Transverse colon (tissue), 4 donors: Measurements from ENCODE around the gene PCBP3. TPM values are rescaled to one million over a fixed set of nuclear protein-coding genes. Genes with fewer than 3 reads are reported as not detected.
A peak's percentile ranks its signal among the peaks of the same experiment; 100 is the strongest.
"Not testable (repeated sequence)": the region's sequence is repeated elsewhere in the genome, so short reads cannot be mapped to it uniquely, and the experiment has no call there.

ENCODE experiments used
- DNase-seq: peaks from one replicate; pipeline ENCODE4 v3.0.0-alpha.2; 2019
- H3K27ac ChIP-seq, 4 donors: fragments of 200-600 bp; sonication (generic); 2 replicates each; pipeline ENCODE4 v1.5.1; 2016 to 2018; ENCODE audit warnings: inconsistent platforms in 4 of 4
- H3K27me3 ChIP-seq: fragments of 200-600 bp; sonication (generic); 2 replicates; pipeline ENCODE4 v1.5.1; 2017; ENCODE audit warnings: inconsistent platforms
- H3K36me3 ChIP-seq, 4 donors: fragments of 200-600 bp; sonication (generic); 2 replicates each; pipeline ENCODE4 v1.5.1; 2017 to 2019; ENCODE audit warnings: inconsistent platforms in 4 of 4
- H3K4me1 ChIP-seq, 4 donors: fragments of 200-600 bp; sonication (generic); 2 replicates each; pipeline ENCODE4 v1.5.1; 2017 to 2020; ENCODE audit warnings: inconsistent platforms in 4 of 4
- H3K4me3 ChIP-seq, 4 donors: fragments of 200-600 bp; sonication (generic); 1 replicate in 1 of 4; 2 replicates in 3 of 4; pipeline versions ENCODE4 v1.5.1 to v1.6.1; 2017 to 2019; ENCODE audit warnings: inconsistent platforms in 4 of 4
- H3K9me3 ChIP-seq, 2 donors: fragments of 200-600 bp; sonication (generic); 2 replicates each; pipeline ENCODE4 v1.5.1; 2017 to 2019; ENCODE audit warnings: inconsistent platforms in 2 of 2
- EP300 ChIP-seq: sonication (generic); formaldehyde crosslinking; IDR thresholded peaks from one replicate; pipeline ENCODE4 v1.6.1; 2017; ENCODE audit warnings: antibody characterized with exemption, low read depth
- POLR2A ChIP-seq: fragments of 450-650 bp; IDR thresholded peaks from one replicate; pipeline ENCODE4 v1.6.1; 2016; ENCODE audit warnings: antibody characterized with exemption, mild to moderate bottlenecking, moderate library complexity
- POLR2AphosphoS5 ChIP-seq, 3 donors: sonication (generic); formaldehyde crosslinking; IDR thresholded peaks; one replicate each; pipeline ENCODE4 v1.6.1; 2016; ENCODE audit warnings: antibody characterized with exemption in 3 of 3
- WGBS, 2 donors: methylation state at CpG; one replicate each; pipeline ENCODE4 v1.1.5; 2018; ENCODE audit warnings: low coverage in 1 of 2; 5-methylcytosine and 5-hydroxymethylcytosine counted together
- in situ Hi-C, 4 donors: fragments of 200-750 bp; cut with MboI; loops; one replicate each; pipeline versions ENCODE4 v1.15.0 to v1.15.1; 2017; ENCODE audit warnings: low sequenced_read_pairs in 3 of 4, low pct_ligation_motif_present in 1 of 4, low pct_unique_long_range_greater_than_20kb in 1 of 4
- intact Hi-C: fragments of 100-400 bp; cut with DNase I; formaldehyde crosslinking; loops from one replicate; pipeline ENCODE4 v1.15.1; 2023; ENCODE audit warnings: low total_unique reads
- total RNA-seq, 4 donors: library from RNA; depleted of rRNA; stranded (reverse); fragments of >200 nt; gene quantifications; one replicate each; pipeline ENCODE4 v1.1.0, GENCODE V29; 2016
- TF ChIP-seq, protein P1 (sequence below), 5 experiments: fragments of 200-600 bp in 3 of 5; fragments of 450-650 bp in 2 of 5; sonication (generic) in 3 of 5; IDR thresholded peaks; 1 replicate in 2 of 5; 2 replicates in 3 of 5; pipeline ENCODE4 v1.5.1; 2016 to 2017; ENCODE audit warnings: antibody characterized with exemption in 5 of 5, inconsistent platforms in 3 of 5, mild to moderate bottlenecking in 2 of 5, moderate library complexity in 1 of 5

PCBP3 gene
- total RNA-seq, 4 donors from 2014 or later: 0.80 to 7.8 (median 5.3) TPM

DNA sequence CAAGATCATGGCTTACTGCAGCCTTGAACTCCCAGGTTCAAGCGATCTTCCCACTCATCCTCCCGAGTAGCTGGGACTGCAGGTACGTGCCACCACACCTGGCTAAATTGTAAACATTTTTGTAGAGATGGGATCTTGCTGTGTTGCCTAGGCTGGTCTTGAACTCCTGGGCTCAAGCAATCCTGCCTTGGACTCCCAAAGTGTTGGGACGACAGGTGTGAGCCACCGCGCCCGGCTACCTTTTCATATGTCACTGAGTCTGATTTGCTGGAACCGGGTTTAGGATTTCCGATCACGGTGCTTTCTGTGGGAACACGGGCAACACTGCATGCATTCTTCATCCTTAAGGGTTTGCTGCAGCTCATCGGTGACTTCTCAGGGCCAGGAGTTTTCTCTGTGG lies 32.2 kb upstream of the PCBP3 start:
- 83 to 88% methylated on average over 2 to 12 of the region's 12 CpGs for WGBS, 2 donors
- Histone ChIP-seq H3K27ac (no peak overlapping the region), H3K36me3 (no peaks in the 10 kb centered on the region), H3K27me3 (peaks cover 6% of the 10 kb centered on the region), H3K9me3 (no peaks in the 10 kb centered on the region), H3K4me3 (no peak overlapping the region), H3K4me1 (no peaks in the 10 kb centered on the region)
- intact Hi-C loops (no loop called here), in situ Hi-C loops (no loop called here)
- DNase-seq: no peak
- TF ChIP-seq EP300: no peak
- TF ChIP-seq, protein P1, sequence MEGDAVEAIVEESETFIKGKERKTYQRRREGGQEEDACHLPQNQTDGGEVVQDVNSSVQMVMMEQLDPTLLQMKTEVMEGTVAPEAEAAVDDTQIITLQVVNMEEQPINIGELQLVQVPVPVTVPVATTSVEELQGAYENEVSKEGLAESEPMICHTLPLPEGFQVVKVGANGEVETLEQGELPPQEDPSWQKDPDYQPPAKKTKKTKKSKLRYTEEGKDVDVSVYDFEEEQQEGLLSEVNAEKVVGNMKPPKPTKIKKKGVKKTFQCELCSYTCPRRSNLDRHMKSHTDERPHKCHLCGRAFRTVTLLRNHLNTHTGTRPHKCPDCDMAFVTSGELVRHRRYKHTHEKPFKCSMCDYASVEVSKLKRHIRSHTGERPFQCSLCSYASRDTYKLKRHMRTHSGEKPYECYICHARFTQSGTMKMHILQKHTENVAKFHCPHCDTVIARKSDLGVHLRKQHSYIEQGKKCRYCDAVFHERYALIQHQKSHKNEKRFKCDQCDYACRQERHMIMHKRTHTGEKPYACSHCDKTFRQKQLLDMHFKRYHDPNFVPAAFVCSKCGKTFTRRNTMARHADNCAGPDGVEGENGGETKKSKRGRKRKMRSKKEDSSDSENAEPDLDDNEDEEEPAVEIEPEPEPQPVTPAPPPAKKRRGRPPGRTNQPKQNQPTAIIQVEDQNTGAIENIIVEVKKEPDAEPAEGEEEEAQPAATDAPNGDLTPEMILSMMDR (IDR thresholded peaks at IDR 0.05): no peak
- TF ChIP-seq POLR2A: no peak
- no peak for TF ChIP-seq POLR2AphosphoS5 (IDR thresholded peaks at IDR 0.05)

DNA sequence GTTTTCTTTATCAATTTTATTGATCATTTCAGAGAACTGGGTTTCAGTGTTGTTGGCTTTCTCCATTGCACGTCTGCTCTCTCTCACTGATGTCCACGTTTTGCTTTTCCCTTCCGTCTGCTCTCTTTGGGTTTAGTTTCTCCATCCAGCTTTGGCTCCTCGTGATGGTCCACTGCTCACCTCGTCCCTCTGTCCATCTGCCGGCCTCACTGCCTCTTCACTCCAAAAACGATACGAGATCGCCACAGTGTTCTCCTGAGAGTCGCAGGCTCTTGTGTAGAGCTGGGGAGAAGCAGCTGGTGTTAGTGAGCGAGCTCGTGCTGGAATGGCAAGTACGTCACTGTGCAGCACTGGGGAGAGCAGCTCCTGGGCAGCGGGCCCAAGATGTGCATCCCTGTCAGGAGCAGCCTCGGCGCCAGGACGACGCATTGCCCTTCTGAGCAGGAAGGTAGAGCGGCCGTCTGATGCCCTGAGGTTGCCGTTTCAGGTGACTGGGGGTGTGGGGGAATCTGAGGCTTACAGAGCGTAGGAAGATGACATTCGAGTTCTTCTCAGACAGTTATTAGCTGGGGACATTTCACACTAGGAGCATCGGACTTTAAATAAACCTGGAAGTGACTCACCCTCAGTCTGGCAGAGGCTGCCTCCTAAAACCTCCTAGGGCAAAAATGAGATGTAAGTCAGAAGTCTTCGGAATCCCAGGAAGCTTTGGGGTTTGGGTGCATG lies 31.4 kb upstream of the PCBP3 start:
- in situ Hi-C loops: no loop called here
- Histone ChIP-seq H3K9me3 (no peaks in the 10 kb centered on the region), H3K27ac (no peak overlapping the region), H3K27me3 (peaks cover 14% of the 10 kb centered on the region), H3K36me3 (no peaks in the 10 kb centered on the region), H3K4me1 (no peaks in the 10 kb centered on the region), H3K4me3 (no peak overlapping the region)
- peak; percentile 26 for DNase-seq
- TF ChIP-seq EP300: no peak
- TF ChIP-seq POLR2AphosphoS5 (IDR thresholded peaks at IDR 0.05): no peak
- no peak for TF ChIP-seq POLR2A
- TF ChIP-seq, protein P1 (IDR thresholded peaks at IDR 0.05): no peak
- intact Hi-C loops: no loop called here
- 63 to 76% methylated on average over 4 to 25 of the region's 25 CpGs for WGBS, 2 donors

DNA sequence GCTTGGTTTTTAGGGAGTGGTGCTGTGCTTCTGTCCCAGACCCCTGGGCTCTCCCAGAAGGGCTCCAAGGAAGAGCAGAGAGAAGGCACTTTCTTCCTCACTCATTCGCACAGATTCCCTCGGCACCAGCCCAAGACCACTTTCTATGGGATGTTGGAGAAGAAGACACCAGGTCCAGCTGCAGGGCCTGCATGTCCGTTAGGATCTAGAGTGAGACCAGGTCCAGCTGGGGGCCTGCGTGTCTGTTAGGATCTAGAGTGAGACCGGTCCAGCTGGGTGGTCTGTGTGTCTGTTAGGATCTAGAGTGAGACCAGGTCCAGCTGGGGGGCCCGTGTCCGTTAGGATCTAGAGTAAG lies 30.9 kb upstream of the PCBP3 start:
- H3K27ac ChIP-seq, in situ Hi-C loops, DNase-seq, H3K9me3 ChIP-seq, H3K4me1 ChIP-seq, H3K36me3 ChIP-seq, H3K4me3 ChIP-seq, intact Hi-C loops: not testable (repeated sequence)
- WGBS, 2 donors: 85% methylated on average over 5 of the region's 7 CpGs; no CpG with 5 or more reads in 1 of the 2 donors
- H3K27me3 ChIP-seq: peaks cover 16% of the 10 kb centered on the region

DNA sequence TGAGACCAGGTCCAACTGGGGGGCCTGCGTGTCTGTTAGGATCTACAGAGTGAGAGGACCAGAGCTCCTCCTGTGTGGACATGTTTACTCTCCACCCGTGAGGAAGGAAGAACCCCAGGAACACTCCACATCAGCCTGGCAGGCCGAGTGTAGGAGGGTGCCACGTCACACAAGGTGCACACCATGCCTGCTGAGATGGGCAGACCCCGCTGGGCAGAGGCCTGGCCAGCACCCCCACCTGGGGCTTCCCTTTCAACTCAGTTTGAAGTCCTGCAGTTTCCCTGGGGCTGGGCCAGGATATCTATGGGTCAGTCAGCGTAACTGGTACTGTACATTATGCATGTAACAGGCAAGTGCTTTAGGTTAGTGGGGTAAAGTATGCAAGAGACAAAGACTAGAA lies 30.1 kb upstream of the PCBP3 start:
- no peaks in the 10 kb centered on the region for H3K9me3 ChIP-seq
- H3K4me1 ChIP-seq: no peaks in the 10 kb centered on the region
- intact Hi-C loops (no loop called here), in situ Hi-C loops (no loop called here)
- no peaks in the 10 kb centered on the region for H3K36me3 ChIP-seq
- H3K4me3 ChIP-seq: no peak overlapping the region
- no peak for DNase-seq
- H3K27ac ChIP-seq: no peak overlapping the region
- 85 to 88% methylated on average over 4 to 6 of the region's 6 CpGs for WGBS, 2 donors
- peaks cover 16% of the 10 kb centered on the region for H3K27me3 ChIP-seq
- TF ChIP-seq POLR2AphosphoS5 (IDR thresholded peaks at IDR 0.05) (no peak), EP300 (no peak), POLR2A (no peak)
- TF ChIP-seq, protein P1 (IDR thresholded peaks at IDR 0.05): no peak

DNA sequence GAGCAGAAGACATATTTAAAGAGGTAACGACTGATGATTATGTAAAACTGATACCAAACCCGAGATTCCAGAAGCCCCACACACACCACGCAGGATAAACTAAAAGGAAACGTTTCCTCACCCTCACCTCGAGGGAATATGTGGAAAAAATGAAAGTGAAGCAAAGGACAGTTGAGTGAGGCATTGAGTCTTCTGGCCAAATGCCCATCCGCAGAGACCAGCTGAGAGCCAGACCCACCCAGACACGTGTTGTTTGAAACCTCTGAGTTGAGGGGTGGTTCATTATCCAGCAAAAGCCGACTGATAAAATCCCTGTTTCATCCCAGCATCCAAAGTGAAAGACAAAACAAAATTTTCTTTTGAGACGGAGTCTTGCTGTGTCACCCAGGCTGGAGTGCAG lies 29.6 kb upstream of the PCBP3 start:
- in situ Hi-C loops (no loop called here), intact Hi-C loops (no loop called here)
- Histone ChIP-seq H3K36me3 (no peaks in the 10 kb centered on the region), H3K4me1 (no peaks in the 10 kb centered on the region), H3K27me3 (peaks cover 16% of the 10 kb centered on the region), H3K9me3 (no peaks in the 10 kb centered on the region), H3K27ac (no peak overlapping the region), H3K4me3 (no peak overlapping the region)
- WGBS, 2 donors: 66 to 68% methylated on average over 5 to 9 of the region's 9 CpGs
- TF ChIP-seq, protein P1 (IDR thresholded peaks at IDR 0.05): no peak
- TF ChIP-seq EP300: no peak
- no peak for TF ChIP-seq POLR2AphosphoS5 (IDR thresholded peaks at IDR 0.05)
- TF ChIP-seq POLR2A: no peak
- no peak for DNase-seq
